Mesendoderm (in vitro differentiated cells): ENCODE data around the gene CSHL1. TPM values are rescaled to one million over a fixed set of nuclear protein-coding genes. Genes with fewer than 3 reads are reported as not detected.

Source experiments
- small RNA-seq: library from polyadenylated mRNA; stranded (forward); fragments of <200 nt; extraction: miRNeasy Mini kit (QIAGEN cat#:217004); gene quantifications from one replicate; pipeline ENCODE3, GENCODE V24; 2013; ENCODE audit not compliant: insufficient read depth

CSHL1 gene

Small RNAs within 50 kb of the gene (small RNA-seq; reads per million reads assigned to genes)
- gene AC040958.1 (not detected), gene AC127029.1 (not detected), gene GH1 (not detected)
